ENCODE data around the gene FUOM.

FUOM gene

GRCh38 chr10:133306941-133307379, 50.9 kb downstream of the FUOM start:
- no peak for TF ChIP-seq EGR1 (IDR thresholded peaks at IDR 0.05)
- no peak for TF ChIP-seq REST (IDR thresholded peaks at IDR 0.05; ENCODE audit: low read depth)
- TF ChIP-seq TCF12 (IDR thresholded peaks at IDR 0.05; ENCODE audit: low read depth): no peak
- TF ChIP-seq ZBTB7A (IDR thresholded peaks at IDR 0.05; ENCODE audit: low read depth): no peak

- TF ChIP-seq EP300 (IDR thresholded peaks at IDR 0.05; ENCODE audit: borderline replicate concordance) (no peak), CREB1 (IDR thresholded peaks at IDR 0.05; ENCODE audit: low read depth) (no peak), FOXM1 (IDR thresholded peaks at IDR 0.05; ENCODE audit: borderline replicate concordance, low read depth) (no peak), TCF12 (IDR thresholded peaks at IDR 0.05; ENCODE audit: low read depth) (no peak), ZBTB7A (IDR thresholded peaks at IDR 0.05; ENCODE audit: low read depth) (no peak), EGR1 (IDR thresholded peaks at IDR 0.05) (no peak), REST (IDR thresholded peaks at IDR 0.05; ENCODE audit: low read depth) (no peak), MAX (IDR thresholded peaks at IDR 0.05) (no peak), CEBPB (IDR thresholded peaks at IDR 0.05) (no peak), USF1 (IDR thresholded peaks at IDR 0.05) (no peak), RAD21 (IDR thresholded peaks at IDR 0.05; ENCODE audit: low read depth) (no peak), TAF1 (IDR thresholded peaks at IDR 0.05; ENCODE audit: low read depth) (no peak), YY1 (IDR thresholded peaks at IDR 0.05; ENCODE audit: low read depth) (no peak), TEAD4 (IDR thresholded peaks at IDR 0.05) (no peak), NFIC (IDR thresholded peaks at IDR 0.05) (no peak)
These were observed 51.7 kb downstream of the FUOM start for GRCh38 chr10:133306097-133306476.

All from Ishikawa (cell line).